ENCODE results near the gene TATDN2.

- TF ChIP-seq CTCF (IDR thresholded peaks at IDR 0.05; ENCODE audit: extremely low read depth in 1 of 2, insufficient read depth in 1 of 2, low read depth in 1 of 2, low read length in 2 of 2): no peak
- no peak for TF ChIP-seq POLR2A (IDR thresholded peaks at IDR 0.05; ENCODE audit: low read depth, low read length)
Measured at GRCh38 chr3:10279384-10280176, 31.3 kb downstream of the TATDN2 start.
